Mesenchymal stem cell (in vitro differentiated cells and primary cell): ENCODE data around the gene POC1B.
A peak's percentile ranks its signal among the peaks of the same experiment; 100 is the strongest.

Experiments
- DNase-seq: peaks from one replicate; pipeline ENCODE4 v3.0.0-alpha.2; 2013
- H2AFZ ChIP-seq: one replicate; pipeline ENCODE4 v1.6.1; 2013; ENCODE audit warnings: low read depth, mild to moderate bottlenecking, control low read depth, inconsistent platforms, low read length, moderate library complexity
- H2AK5ac ChIP-seq: 2 replicates; pipeline ENCODE4 v1.6.1; 2013; ENCODE audit warnings: low read length, moderate library complexity, mild to moderate bottlenecking, inconsistent platforms; ENCODE audit not compliant: severe bottlenecking
- H2BK120ac ChIP-seq: one replicate; pipeline ENCODE4 v1.6.1; 2013; ENCODE audit warnings: low read depth, mild to moderate bottlenecking, inconsistent platforms, low read length, moderate library complexity
- H2BK12ac ChIP-seq, 2 experiments: one replicate each; pipeline ENCODE4 v1.6.1; 2013; ENCODE audit warnings: inconsistent platforms in 2 of 2, low read length in 2 of 2, mild to moderate bottlenecking in 2 of 2, moderate library complexity in 2 of 2, control low read depth in 1 of 2
- H2BK15ac ChIP-seq: one replicate; pipeline ENCODE4 v1.6.1; 2013; ENCODE audit warnings: mild to moderate bottlenecking, low read depth, inconsistent platforms; ENCODE audit not compliant: poor library complexity, severe bottlenecking
- H2BK5ac ChIP-seq: 2 replicates; pipeline ENCODE4 v1.6.1; 2013; ENCODE audit warnings: low read depth, mild to moderate bottlenecking, low read length, control low read depth, inconsistent platforms; ENCODE audit not compliant: poor library complexity, severe bottlenecking
- H3K14ac ChIP-seq, 2 experiments: one replicate each; pipeline ENCODE4 v1.6.1; 2013; ENCODE audit warnings: inconsistent platforms in 2 of 2, low read length in 2 of 2, control low read depth in 1 of 2, mild to moderate bottlenecking in 1 of 2, moderate library complexity in 1 of 2
- H3K18ac ChIP-seq, 2 experiments: one replicate each; pipeline ENCODE4 v1.6.1; 2013; ENCODE audit warnings: inconsistent platforms in 2 of 2, low read length in 2 of 2, control low read depth in 1 of 2, low read depth in 1 of 2, mild to moderate bottlenecking in 1 of 2
- H3K23ac ChIP-seq, 2 experiments: one replicate each; pipeline ENCODE4 v1.6.1; 2013; ENCODE audit warnings: inconsistent platforms in 2 of 2, low read length in 2 of 2, mild to moderate bottlenecking in 2 of 2, moderate library complexity in 2 of 2, control low read depth in 1 of 2
- H3K27ac ChIP-seq: 2 replicates; pipeline ENCODE4 v1.5.1; 2013; ENCODE audit warnings: mild to moderate bottlenecking, moderate library complexity, low read length, control low read depth, inconsistent platforms; ENCODE audit not compliant: poor library complexity, severe bottlenecking
- H3K27me3 ChIP-seq, 2 experiments: 2 replicates each; pipeline versions ENCODE4 v1.6.1 to v1.7.0; 2013; ENCODE audit warnings: low read length in 2 of 2, mild to moderate bottlenecking in 2 of 2, moderate library complexity in 2 of 2, control low read depth in 1 of 2, inconsistent platforms in 1 of 2; ENCODE audit not compliant: control insufficient read depth in 1 of 2, insufficient read depth in 1 of 2
- H3K36me3 ChIP-seq, 2 experiments: 2 replicates each; pipeline versions ENCODE4 v1.6.1 to v1.7.0; 2013; ENCODE audit warnings: low read length in 2 of 2, control low read depth in 1 of 2, inconsistent platforms in 1 of 2, low read depth in 1 of 2, mild to moderate bottlenecking in 1 of 2; ENCODE audit not compliant: insufficient read depth in 2 of 2, control insufficient read depth in 1 of 2
- H3K4ac ChIP-seq, 2 experiments: one replicate each; pipeline ENCODE4 v1.6.1; 2013; ENCODE audit warnings: inconsistent platforms in 2 of 2, low read length in 2 of 2, mild to moderate bottlenecking in 2 of 2, moderate library complexity in 2 of 2, control low read depth in 1 of 2, low read depth in 1 of 2
- H3K4me1 ChIP-seq: 2 replicates; pipeline ENCODE4 v1.6.1; 2013; ENCODE audit warnings: low read depth, low read length, control low read depth; ENCODE audit not compliant: control insufficient read depth, insufficient read depth
- H3K4me2 ChIP-seq: 2 replicates; pipeline ENCODE4 v1.6.1; 2013; ENCODE audit warnings: low read length, mild to moderate bottlenecking, inconsistent platforms; ENCODE audit not compliant: poor library complexity, severe bottlenecking
- H3K4me3 ChIP-seq, 2 experiments: 2 replicates each; pipeline versions ENCODE4 v1.5.1 to v1.7.0; 2013; ENCODE audit warnings: low read length in 2 of 2, mild to moderate bottlenecking in 2 of 2, control low read depth in 1 of 2, low read depth in 1 of 2; ENCODE audit not compliant: insufficient read depth in 1 of 2
- H3K79me1 ChIP-seq: replicated peaks from 2 replicates; pipeline ENCODE4 v1.6.1; 2013; ENCODE audit warnings: mild to moderate bottlenecking, control low read depth, low read length, inconsistent platforms; ENCODE audit not compliant: poor library complexity, severe bottlenecking
- H3K9ac ChIP-seq: 2 replicates; pipeline ENCODE4 v1.7.0; 2013; ENCODE audit warnings: mild to moderate bottlenecking, low read length, moderate library complexity
- H3K9me3 ChIP-seq: 2 replicates; pipeline ENCODE4 v1.7.0; 2013; ENCODE audit warnings: mild to moderate bottlenecking, low read length; ENCODE audit not compliant: control insufficient read depth
- H4K8ac ChIP-seq: one replicate; pipeline ENCODE4 v1.6.1; 2013; ENCODE audit warnings: inconsistent platforms, mild to moderate bottlenecking, low read length, moderate library complexity
- H4K91ac ChIP-seq: one replicate; pipeline ENCODE4 v1.6.1; 2013; ENCODE audit warnings: mild to moderate bottlenecking, low read length, inconsistent platforms
- WGBS: methylation state at CpG from one replicate; pipeline ENCODE4 v1.1.7; 2013; ENCODE audit warnings: mixed read lengths; 5-methylcytosine and 5-hydroxymethylcytosine counted together

POC1B gene

DNA sequence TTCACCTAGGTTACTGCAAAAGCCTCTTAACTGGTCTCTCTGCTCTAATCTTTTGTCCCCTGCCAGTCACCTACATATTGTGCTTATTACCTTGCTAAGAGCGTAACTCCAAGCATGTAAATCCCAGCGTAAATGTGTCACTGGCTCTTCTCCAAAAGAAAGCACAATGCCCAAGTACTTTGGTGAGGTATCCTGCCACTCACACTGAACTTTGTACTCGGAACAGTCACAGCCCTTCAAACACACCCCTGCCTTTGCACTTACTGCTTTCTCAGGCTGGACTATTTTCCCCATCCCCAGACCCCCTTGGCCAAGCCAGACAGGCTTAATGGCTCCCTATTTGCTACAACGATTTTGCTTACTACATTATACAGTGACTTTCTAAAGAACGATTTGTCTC is 33.0 kb downstream of the POC1B start:
- Histone ChIP-seq H3K18ac (no peak overlapping the region), H3K4ac (no peak overlapping the region), H3K23ac (no peak overlapping the region), H2BK12ac (no peak overlapping the region), H2BK120ac (no peak overlapping the region), H3K79me1 (peaks cover 9% of the 10 kb centered on the region), H2AFZ (no peak overlapping the region), H3K9ac (no peak overlapping the region), H3K4me2 (no peak overlapping the region), H4K8ac (no peak overlapping the region), H4K91ac (no peak overlapping the region), H3K4me1 (peaks cover 3% of the 10 kb centered on the region), H3K27me3 (no peaks in the 10 kb centered on the region), H2BK15ac (no peak overlapping the region), H3K9me3 (no peaks in the 10 kb centered on the region), H3K4me3 (no peak overlapping the region), H3K36me3 (peaks cover 0 to 17% of the 10 kb centered on the region in 2 experiments), H2BK5ac (no peak overlapping the region), H2AK5ac (no peak overlapping the region), H3K27ac (no peak overlapping the region), H3K14ac (no peak overlapping the region)
- no peak for DNase-seq
- WGBS = 81% methylated on average over 5 of the region's 5 CpGs

DNA sequence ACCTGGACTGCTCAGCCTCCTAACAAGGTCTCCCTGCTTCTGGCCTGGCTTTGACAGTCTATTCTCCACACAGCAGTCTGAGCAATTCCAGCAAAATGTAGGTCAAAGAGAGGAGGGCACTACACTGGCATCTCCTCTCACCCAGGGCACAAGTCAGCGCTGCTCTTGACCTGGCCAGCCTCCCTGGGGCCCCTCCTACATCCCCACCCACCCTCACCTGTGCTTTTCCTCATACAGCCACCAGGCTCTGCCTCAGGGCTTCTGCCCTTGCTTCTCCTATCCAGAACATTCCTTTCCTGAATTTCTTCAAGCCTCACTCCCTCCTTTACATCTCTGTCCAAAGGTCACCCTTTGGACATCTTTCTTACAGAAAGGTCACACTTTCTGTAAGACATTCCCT is 34.9 kb downstream of the POC1B start:
- peaks cover 11% of the 10 kb centered on the region for H3K79me1 ChIP-seq
- no peak overlapping the region for H3K4me2 ChIP-seq
- H3K27ac ChIP-seq = no peak overlapping the region
- H3K9me3 ChIP-seq = no peaks in the 10 kb centered on the region
- H3K4me3 ChIP-seq = no peak overlapping the region
- H3K23ac ChIP-seq = no peak overlapping the region
- H3K14ac ChIP-seq = no peak overlapping the region
- no peak overlapping the region for H2AK5ac ChIP-seq
- H4K91ac ChIP-seq = no peak overlapping the region
- no peak overlapping the region for H2BK120ac ChIP-seq
- H4K8ac ChIP-seq = no peak overlapping the region
- H3K18ac ChIP-seq = no peak overlapping the region
- H2BK12ac ChIP-seq = no peak overlapping the region
- H2AFZ ChIP-seq = no peak overlapping the region
- no peak for DNase-seq
- no peak overlapping the region for H3K9ac ChIP-seq
- peaks cover 0 to 21% of the 10 kb centered on the region in 2 experiments for H3K36me3 ChIP-seq
- H2BK5ac ChIP-seq = no peak overlapping the region
- no peaks in the 10 kb centered on the region for H3K27me3 ChIP-seq
- H2BK15ac ChIP-seq = no peak overlapping the region
- H3K4me1 ChIP-seq = peaks cover 3% of the 10 kb centered on the region
- 77% methylated on average over 1 of the region's 1 CpG for WGBS
- H3K4ac ChIP-seq = no peak overlapping the region

- peaks cover 0 to 20% of the 10 kb centered on the region in 2 experiments for H3K36me3 ChIP-seq
- no peak overlapping the region for H3K4ac ChIP-seq
- H4K91ac ChIP-seq = no peak overlapping the region
- no peaks in the 10 kb centered on the region for H3K9me3 ChIP-seq
- no peak overlapping the region for H3K9ac ChIP-seq
- H3K4me2 ChIP-seq = no peak overlapping the region
- H3K23ac ChIP-seq = no peak overlapping the region
- peaks cover 8% of the 10 kb centered on the region for H3K79me1 ChIP-seq
- H2AK5ac ChIP-seq = no peak overlapping the region
- no peak overlapping the region for H3K18ac ChIP-seq
- no peak overlapping the region for H2BK120ac ChIP-seq
- no peak overlapping the region for H3K14ac ChIP-seq
- DNase-seq = no peak
- H2BK5ac ChIP-seq = no peak overlapping the region
- no peak overlapping the region for H3K4me3 ChIP-seq
- H3K27me3 ChIP-seq = no peaks in the 10 kb centered on the region
- WGBS = 96% methylated on average over 2 of the region's 2 CpGs
- no peak overlapping the region for H2BK15ac ChIP-seq
- H2AFZ ChIP-seq = no peak overlapping the region
- no peak overlapping the region for H2BK12ac ChIP-seq
- H3K4me1 ChIP-seq = peaks cover 2% of the 10 kb centered on the region
- no peak overlapping the region for H3K27ac ChIP-seq
- no peak overlapping the region for H4K8ac ChIP-seq
Measured at GRCh38 chr12:89486264-89486663, 39.6 kb downstream of the POC1B start.

- Histone ChIP-seq H2BK5ac (no peak overlapping the region), H3K9me3 (no peaks in the 10 kb centered on the region)
Measured at GRCh38 chr12:89484470-89484869, 41.4 kb downstream of the POC1B start.

More at GRCh38 chr12:89484470-89484869, 41.4 kb downstream of the POC1B start:
- peak overlapping the region; percentile 34 for H4K91ac ChIP-seq
- DNase-seq = no peak
- H3K4me2 ChIP-seq = no peak overlapping the region
- H3K79me1 ChIP-seq = peaks cover 5% of the 10 kb centered on the region
- no peak overlapping the region for H2AK5ac ChIP-seq
- H3K36me3 ChIP-seq = peaks cover 0 to 8% of the 10 kb centered on the region in 2 experiments
- no peak overlapping the region for H2BK12ac ChIP-seq
- no peak overlapping the region for H3K4ac ChIP-seq
- no peak overlapping the region for H2BK15ac ChIP-seq
- H3K27ac ChIP-seq = no peak overlapping the region
- H3K4me1 ChIP-seq = peaks cover 2% of the 10 kb centered on the region
- no peak overlapping the region for H3K18ac ChIP-seq
- H3K23ac ChIP-seq = no peak overlapping the region
- H2BK120ac ChIP-seq = no peak overlapping the region
- no peak overlapping the region for H3K14ac ChIP-seq
- 78% methylated on average over 1 of the region's 1 CpG for WGBS
- no peak overlapping the region for H2AFZ ChIP-seq
- no peak overlapping the region for H3K4me3 ChIP-seq
- H4K8ac ChIP-seq = no peak overlapping the region
- H3K27me3 ChIP-seq = no peaks in the 10 kb centered on the region
- H3K9ac ChIP-seq = no peak overlapping the region
